ENCODE results near the gene CACNG1. TPM values are rescaled to one million over a fixed set of nuclear protein-coding genes. Genes with fewer than 3 reads are reported as not detected.

Gene CACNG1
- total RNA-seq, 1 donor from 2014 or later = not detected

GRCh38 chr17:67004181-67004580, 40.2 kb upstream of the CACNG1 start:
- Mint-ChIP-seq H3K4me1 (ENCODE audit: low read depth) (no peaks in the 10 kb centered on the region), H3K4me3 (ENCODE audit: unreplicated experiment) (no peak overlapping the region), H3K36me3 (ENCODE audit: low read depth) (peaks cover 4% of the 10 kb centered on the region), H3K27ac (ENCODE audit: unreplicated experiment) (no peak overlapping the region), H3K9me3 (ENCODE audit: low read depth) (no peaks in the 10 kb centered on the region), H3K27me3 (ENCODE audit: low read depth) (peaks cover 2% of the 10 kb centered on the region)
- TF ChIP-seq CTCF (IDR thresholded peaks at IDR 0.05) = no peak
- DNase-seq (ENCODE audit: low spot score) = no peak

- no peak overlapping the region for H3K4me3 Mint-ChIP-seq (ENCODE audit: unreplicated experiment)
- no peak for TF ChIP-seq CTCF (IDR thresholded peaks at IDR 0.05)
- no peak for DNase-seq (ENCODE audit: low spot score)
- peaks cover 4% of the 10 kb centered on the region for H3K9me3 Mint-ChIP-seq (ENCODE audit: low read depth)
- peaks cover 2% of the 10 kb centered on the region for H3K27me3 Mint-ChIP-seq (ENCODE audit: low read depth)
- H3K36me3 Mint-ChIP-seq (ENCODE audit: low read depth) = peaks cover 4% of the 10 kb centered on the region
- H3K27ac Mint-ChIP-seq (ENCODE audit: unreplicated experiment) = no peak overlapping the region
- H3K4me1 Mint-ChIP-seq (ENCODE audit: low read depth) = no peaks in the 10 kb centered on the region
These were observed 37.1 kb upstream of the CACNG1 start for GRCh38 chr17:67007266-67007665.

GRCh38 chr17:67008101-67008500, 36.3 kb upstream of the CACNG1 start:
- Mint-ChIP-seq H3K4me3 (ENCODE audit: unreplicated experiment) (no peak overlapping the region), H3K27ac (ENCODE audit: unreplicated experiment) (no peak overlapping the region), H3K27me3 (ENCODE audit: low read depth) (peaks cover 2% of the 10 kb centered on the region), H3K9me3 (ENCODE audit: low read depth) (peaks cover 4% of the 10 kb centered on the region), H3K4me1 (ENCODE audit: low read depth) (no peaks in the 10 kb centered on the region), H3K36me3 (ENCODE audit: low read depth) (peaks cover 4% of the 10 kb centered on the region)
- DNase-seq (ENCODE audit: low spot score) = no peak
- TF ChIP-seq CTCF (IDR thresholded peaks at IDR 0.05) = no peak

- TF ChIP-seq CTCF (IDR thresholded peaks at IDR 0.05) = no peak
- Mint-ChIP-seq H3K27ac (ENCODE audit: unreplicated experiment) (no peak overlapping the region), H3K27me3 (ENCODE audit: low read depth) (peaks cover 3% of the 10 kb centered on the region), H3K9me3 (ENCODE audit: low read depth) (peaks cover 4% of the 10 kb centered on the region), H3K4me3 (ENCODE audit: unreplicated experiment) (no peak overlapping the region), H3K36me3 (ENCODE audit: low read depth) (peaks cover 4% of the 10 kb centered on the region), H3K4me1 (ENCODE audit: low read depth) (no peaks in the 10 kb centered on the region)
- DNase-seq (ENCODE audit: low spot score) = no peak
These were observed 32.7 kb upstream of the CACNG1 start for GRCh38 chr17:67011527-67012175.

- H3K4me3 Mint-ChIP-seq (ENCODE audit: unreplicated experiment) = no peak overlapping the region
- no peak for DNase-seq (ENCODE audit: low spot score)
- H3K4me1 Mint-ChIP-seq (ENCODE audit: low read depth) = peaks cover 2% of the 10 kb centered on the region
- peaks cover 4% of the 10 kb centered on the region for H3K9me3 Mint-ChIP-seq (ENCODE audit: low read depth)
- H3K27ac Mint-ChIP-seq (ENCODE audit: unreplicated experiment) = no peak overlapping the region
- TF ChIP-seq CTCF (IDR thresholded peaks at IDR 0.05) = no peak
- peaks cover 3% of the 10 kb centered on the region for H3K27me3 Mint-ChIP-seq (ENCODE audit: low read depth)
- H3K36me3 Mint-ChIP-seq (ENCODE audit: low read depth) = peaks cover 3% of the 10 kb centered on the region
These were observed 30.5 kb upstream of the CACNG1 start for GRCh38 chr17:67013891-67014290.

All from chondrocyte (in vitro differentiated cells).